EH (cell line): ENCODE results near the gene B3GALT5.
"Not testable (repeated sequence)": the region's sequence is repeated elsewhere in the genome, so short reads cannot be mapped to it uniquely, and the experiment has no call there.

Source experiments
- DNase-seq: peaks from one replicate; pipeline ENCODE4 v3.0.0-alpha.2; 2015; ENCODE audit warnings: low read depth

Gene B3GALT5

GRCh38 chr21:39612233-39613040 is at the start of gene B3GALT5:
Gene B3GALT5, plus strand, starts transcription at chr21:39612940. Its CDS starts 47,620 bp downstream, at chr21:39660560.
- DNase-seq: peak; percentile 27

- DNase-seq: no peak
These were observed 48.5 kb upstream of the B3GALT5 start for GRCh38 chr21:39564200-39564599.

GRCh38 chr21:39567180-39567972 is 45.4 kb upstream of the B3GALT5 start:
- DNase-seq: no peak

- no peak for DNase-seq
These were observed 44.4 kb upstream of the B3GALT5 start for GRCh38 chr21:39568361-39568760.

- peak; percentile 4 for DNase-seq
These were observed 37.0 kb upstream of the B3GALT5 start for GRCh38 chr21:39575775-39576174.

- DNase-seq: no peak
These were observed 36.1 kb upstream of the B3GALT5 start for GRCh38 chr21:39576518-39577128.

GRCh38 chr21:39579734-39580332 is 32.9 kb upstream of the B3GALT5 start:
- DNase-seq: no peak

- no peak for DNase-seq
These were observed 32.0 kb upstream of the B3GALT5 start for GRCh38 chr21:39580744-39581143.

- no peak for DNase-seq
These were observed 31.3 kb upstream of the B3GALT5 start for GRCh38 chr21:39581414-39581813.

- no peak for DNase-seq
These were observed 30.0 kb upstream of the B3GALT5 start for GRCh38 chr21:39582749-39583148.

GRCh38 chr21:39583586-39583985 is 29.2 kb upstream of the B3GALT5 start:
- not testable (repeated sequence) for DNase-seq

GRCh38 chr21:39587376-39587775 is 25.4 kb upstream of the B3GALT5 start:
- no peak for DNase-seq

- DNase-seq: no peak
These were observed 23.9 kb upstream of the B3GALT5 start for GRCh38 chr21:39588884-39589283.

GRCh38 chr21:39593522-39593921 is 19.2 kb upstream of the B3GALT5 start:
- DNase-seq: no peak

- DNase-seq: no peak
These were observed 17.3 kb upstream of the B3GALT5 start for GRCh38 chr21:39595465-39595864.

GRCh38 chr21:39597595-39597994 is 15.1 kb upstream of the B3GALT5 start:
- no peak for DNase-seq

GRCh38 chr21:39599191-39599970 is 13.4 kb upstream of the B3GALT5 start:
- DNase-seq: no peak

GRCh38 chr21:39601187-39601928 is 11.4 kb upstream of the B3GALT5 start:
- no peak for DNase-seq

GRCh38 chr21:39602076-39602689 is 10.6 kb upstream of the B3GALT5 start:
- DNase-seq: no peak

- DNase-seq: no peak
These were observed 9.9 kb upstream of the B3GALT5 start for GRCh38 chr21:39602793-39603192.
